Chondrocyte (in vitro differentiated cells): ENCODE data around the gene DCLK2. TPM values are rescaled to one million over a fixed set of nuclear protein-coding genes. Genes with fewer than 3 reads are reported as not detected.

Source experiments
- DNase-seq: peaks from one replicate; pipeline ENCODE4 v3.0.0; 2021; ENCODE audit warnings: mixed read lengths, low spot score
- H3K27ac Mint-ChIP-seq: one replicate; pipeline ENCODE4 v1.8.0; 2021; ENCODE audit warnings: mild to moderate bottlenecking, moderate library complexity, mixed read lengths; ENCODE audit not compliant: unreplicated experiment
- H3K27me3 Mint-ChIP-seq: 2 replicates; pipeline ENCODE4 v1.8.0; 2021; ENCODE audit warnings: low read depth, mixed read lengths
- H3K36me3 Mint-ChIP-seq: 2 replicates; pipeline ENCODE4 v1.8.0; 2021; ENCODE audit warnings: low read depth, mixed read lengths
- H3K4me1 Mint-ChIP-seq: 2 replicates; pipeline ENCODE4 v1.8.0; 2021; ENCODE audit warnings: low read depth, mild to moderate bottlenecking, mixed read lengths
- H3K4me3 Mint-ChIP-seq: one replicate; pipeline ENCODE4 v1.8.0; 2021; ENCODE audit warnings: mild to moderate bottlenecking, moderate library complexity, mixed read lengths; ENCODE audit not compliant: unreplicated experiment
- H3K9me3 Mint-ChIP-seq: 2 replicates; pipeline ENCODE4 v1.8.0; 2021; ENCODE audit warnings: low read depth, mixed read lengths
- total RNA-seq: library from RNA; stranded (reverse); gene quantifications from 3 replicates; pipeline ENCODE4 v1.2.1, GENCODE V29; 2021
- TF ChIP-seq, protein P1 (sequence below): fragments of 200-600 bp; sonication (generic); IDR thresholded peaks from 2 replicates; pipeline ENCODE4 v1.5.0; 2021; ENCODE audit warnings: antibody characterized with exemption, mild to moderate bottlenecking, moderate library complexity

Gene DCLK2
- total RNA-seq, 1 donor from 2014 or later, result 20.0 TPM

GRCh38 chr4:150231107-150231770 is 153.0 kb downstream of the DCLK2 start:
- Mint-ChIP-seq H3K9me3 (no peaks in the 10 kb centered on the region), H3K4me3 (no peak overlapping the region), H3K4me1 (peaks cover 75% of the 10 kb centered on the region), H3K36me3 (peaks cover 25% of the 10 kb centered on the region), H3K27ac (peak overlapping the region; percentile 79), H3K27me3 (no peaks in the 10 kb centered on the region)
- TF ChIP-seq, protein P1, sequence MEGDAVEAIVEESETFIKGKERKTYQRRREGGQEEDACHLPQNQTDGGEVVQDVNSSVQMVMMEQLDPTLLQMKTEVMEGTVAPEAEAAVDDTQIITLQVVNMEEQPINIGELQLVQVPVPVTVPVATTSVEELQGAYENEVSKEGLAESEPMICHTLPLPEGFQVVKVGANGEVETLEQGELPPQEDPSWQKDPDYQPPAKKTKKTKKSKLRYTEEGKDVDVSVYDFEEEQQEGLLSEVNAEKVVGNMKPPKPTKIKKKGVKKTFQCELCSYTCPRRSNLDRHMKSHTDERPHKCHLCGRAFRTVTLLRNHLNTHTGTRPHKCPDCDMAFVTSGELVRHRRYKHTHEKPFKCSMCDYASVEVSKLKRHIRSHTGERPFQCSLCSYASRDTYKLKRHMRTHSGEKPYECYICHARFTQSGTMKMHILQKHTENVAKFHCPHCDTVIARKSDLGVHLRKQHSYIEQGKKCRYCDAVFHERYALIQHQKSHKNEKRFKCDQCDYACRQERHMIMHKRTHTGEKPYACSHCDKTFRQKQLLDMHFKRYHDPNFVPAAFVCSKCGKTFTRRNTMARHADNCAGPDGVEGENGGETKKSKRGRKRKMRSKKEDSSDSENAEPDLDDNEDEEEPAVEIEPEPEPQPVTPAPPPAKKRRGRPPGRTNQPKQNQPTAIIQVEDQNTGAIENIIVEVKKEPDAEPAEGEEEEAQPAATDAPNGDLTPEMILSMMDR, result no peak
- no peak for DNase-seq

- TF ChIP-seq, protein P1, result no peak
- Mint-ChIP-seq H3K27ac (peak overlapping the region; percentile 63), H3K4me3 (no peak overlapping the region), H3K36me3 (peaks cover 25% of the 10 kb centered on the region), H3K9me3 (no peaks in the 10 kb centered on the region), H3K4me1 (peaks cover 77% of the 10 kb centered on the region), H3K27me3 (no peaks in the 10 kb centered on the region)
- DNase-seq, result no peak
Measured at GRCh38 chr4:150232029-150232428, 153.8 kb downstream of the DCLK2 start.

- Mint-ChIP-seq H3K4me1 (peaks cover 85% of the 10 kb centered on the region), H3K27me3 (no peaks in the 10 kb centered on the region), H3K4me3 (no peak overlapping the region), H3K9me3 (no peaks in the 10 kb centered on the region), H3K27ac (no peak overlapping the region), H3K36me3 (peaks cover 20% of the 10 kb centered on the region)
- TF ChIP-seq, protein P1, result no peak
- no peak for DNase-seq
Measured at GRCh38 chr4:150234246-150234645, 156.0 kb downstream of the DCLK2 start.

GRCh38 chr4:150235317-150235716 is 157.1 kb downstream of the DCLK2 start:
- no peak overlapping the region for H3K4me3 Mint-ChIP-seq
- no peaks in the 10 kb centered on the region for H3K27me3 Mint-ChIP-seq
- peaks cover 85% of the 10 kb centered on the region for H3K4me1 Mint-ChIP-seq

DNA sequence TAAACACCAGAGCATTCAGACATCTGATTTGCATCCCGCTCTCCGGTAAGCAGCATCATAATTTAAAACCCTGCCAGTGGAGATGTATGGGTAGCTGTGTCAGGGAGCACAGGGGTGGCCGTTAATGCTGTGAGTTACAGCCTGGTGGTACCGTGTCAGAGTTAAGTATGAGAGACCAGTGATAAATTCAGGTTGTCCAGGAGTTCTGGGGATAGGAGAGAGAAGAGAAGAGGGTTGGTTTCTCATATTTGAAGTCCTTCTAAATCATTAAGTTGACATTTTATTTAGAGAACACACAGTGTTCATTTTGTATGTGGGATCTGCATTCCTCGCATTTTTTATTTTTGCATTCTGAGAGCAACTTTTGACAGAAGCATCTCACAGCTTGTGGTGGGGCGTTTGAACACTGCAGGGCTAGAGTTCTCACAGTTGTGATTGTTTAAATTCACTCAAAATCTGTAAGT is 157.6 kb downstream of the DCLK2 start:
- no peaks in the 10 kb centered on the region for H3K9me3 Mint-ChIP-seq
- H3K4me3 Mint-ChIP-seq, result peak overlapping the region; percentile 12
- TF ChIP-seq, protein P1, result no peak
- H3K4me1 Mint-ChIP-seq, result peaks cover 82% of the 10 kb centered on the region
- H3K27ac Mint-ChIP-seq, result peak overlapping the region; percentile 95
- no peak for DNase-seq
- H3K36me3 Mint-ChIP-seq, result peaks cover 28% of the 10 kb centered on the region
- H3K27me3 Mint-ChIP-seq, result no peaks in the 10 kb centered on the region

More at GRCh38 chr4:150235317-150235716, 157.1 kb downstream of the DCLK2 start:
- peak overlapping the region; percentile 95 for H3K27ac Mint-ChIP-seq
- H3K36me3 Mint-ChIP-seq, result peaks cover 25% of the 10 kb centered on the region
- no peak for DNase-seq
- no peaks in the 10 kb centered on the region for H3K9me3 Mint-ChIP-seq
- TF ChIP-seq, protein P1, result no peak
